Right lobe of liver (tissue), 6 donors: ENCODE results near the gene ZNF354C. TPM values are rescaled to one million over a fixed set of nuclear protein-coding genes. Genes with fewer than 3 reads are reported as not detected.

Experiments
- ATAC-seq, 4 donors: fragments of 200-7000 bp; cut with Tn5 transposase; one replicate each; pipeline ENCODE4 v1.9.1; 2020; ENCODE audit warnings: mild to moderate bottlenecking in 4 of 4, moderate library complexity in 4 of 4
- DNase-seq, 3 donors: peaks; one replicate each; pipeline ENCODE4 v3.0.0-alpha.2; 2020
- H3K27ac ChIP-seq, 3 donors: fragments of 200-600 bp; one replicate each; pipeline ENCODE4 v1.8.0; 2022
- H3K27me3 ChIP-seq, 2 donors: fragments of 200-600 bp; one replicate each; pipeline ENCODE4 v1.8.0; 2022
- H3K36me3 ChIP-seq, 4 donors: fragments of 200-600 bp; sonication (generic) in 1 of 4; one replicate each; pipeline versions ENCODE4 v1.5.1 to v1.8.0; 2017 to 2022; ENCODE audit warnings: control low read depth in 1 of 4
- H3K4me1 ChIP-seq, 4 donors: fragments of 200-600 bp; sonication (generic) in 1 of 4; one replicate each; pipeline versions ENCODE4 v1.5.1 to v1.8.0; 2017 to 2022; ENCODE audit warnings: control low read depth in 1 of 4
- H3K4me3 ChIP-seq, 3 donors: fragments of 200-600 bp; one replicate each; pipeline ENCODE4 v1.8.0; 2022
- H3K9me3 ChIP-seq, 4 donors: fragments of 200-600 bp; sonication (generic) in 1 of 4; one replicate each; pipeline versions ENCODE4 v1.5.1 to v1.8.0; 2017 to 2022; ENCODE audit warnings: control low read depth in 1 of 4
- CTCF ChIP-seq, 4 donors: fragments of 200-600 bp in 3 of 4; fragments of 450-650 bp in 1 of 4; IDR thresholded peaks; one replicate each; pipeline versions ENCODE4 v1.5.1 to v1.8.0; 2016 to 2022; ENCODE audit warnings: antibody characterized with exemption in 4 of 4, mild to moderate bottlenecking in 2 of 4
- POLR2A ChIP-seq: fragments of 450-650 bp; IDR thresholded peaks from one replicate; pipeline ENCODE4 v1.6.1; 2017; ENCODE audit warnings: antibody characterized with exemption, mild to moderate bottlenecking
- WGBS: methylation state at CpG from one replicate; pipeline ENCODE4 v1.1.6; 2018; ENCODE audit warnings: low coverage, low lambda C conversion rate; ENCODE audit not compliant: insufficient coverage; ENCODE audit errors: missing lambda C conversion rate; 5-methylcytosine and 5-hydroxymethylcytosine counted together
- intact Hi-C, 2 donors: fragments of 100-400 bp; cut with DNase I; formaldehyde crosslinking; loops; one replicate each; pipeline versions ENCODE4 v1.11.2 to v1.14.1; 2022
- total RNA-seq, 6 experiments: library from RNA; depleted of rRNA in 2 of 6; stranded (reverse); fragments of >200 nt in 2 of 6; fragmentation: NEBNext Ultra II Directional in 3 of 6; extraction: Animal tissue kit (Norgen Biotek cat#: 25700) in 3 of 6; gene quantifications; one replicate each; pipeline versions ENCODE4 v1.1.0 to v1.2.4, GENCODE V29; 2016 to 2023
- donor health status: DM: no; HTN: yes; CAD: no.
- donor health status: DM: no; HTN: no; CAD: no.
- donor health status: DM: no; HTN: no; CAD: no.
- donor health status: DM: no; HTN: yes; CAD: no.
- donor health status: DM: no; HTN: yes; CAD: no.

The ZNF354C gene
- total RNA-seq, 6 experiments from 2014 or later: 0.81 to 2.4 (median 1.4) TPM

- intact Hi-C loops: no loop called here
- Histone ChIP-seq H3K36me3 (no peaks in the 10 kb centered on the region), H3K27me3 (no peaks in the 10 kb centered on the region), H3K4me1 (no peaks in the 10 kb centered on the region), H3K9me3 (no peaks in the 10 kb centered on the region), H3K4me3 (no peak overlapping the region), H3K27ac (no peak overlapping the region)
- TF ChIP-seq POLR2A (no peak), CTCF (IDR thresholded peaks at IDR 0.05) (no peak)
- ATAC-seq (no peak), DNase-seq (no peak)
- 76% methylated on average over 8 of the region's 9 CpGs for WGBS
Measured at GRCh38 chr5:179051784-179052183, 8.4 kb upstream of the ZNF354C start.

GRCh38 chr5:179054036-179054785, 6.0 kb upstream of the ZNF354C start:
- DNase-seq: no peak
- WGBS: 41% methylated on average over 5 of the region's 15 CpGs
- no peak for ATAC-seq
- TF ChIP-seq POLR2A (no peak), CTCF (IDR thresholded peaks at IDR 0.05) (no peak)
- Histone ChIP-seq H3K27me3 (no peaks in the 10 kb centered on the region), H3K4me1 (no peaks in the 10 kb centered on the region), H3K9me3 (no peaks in the 10 kb centered on the region), H3K36me3 (no peaks in the 10 kb centered on the region), H3K4me3 (no peak overlapping the region), H3K27ac (no peak overlapping the region)
- intact Hi-C loops: no loop called here

GRCh38 chr5:179054876-179055275, 5.3 kb upstream of the ZNF354C start:
- H3K4me3 ChIP-seq: no peak overlapping the region
- no peaks in the 10 kb centered on the region for H3K27me3 ChIP-seq
- no peaks in the 10 kb centered on the region for H3K4me1 ChIP-seq
- no peaks in the 10 kb centered on the region for H3K36me3 ChIP-seq
- no peak overlapping the region for H3K27ac ChIP-seq
- no peak for ATAC-seq
- TF ChIP-seq POLR2A (no peak), CTCF (IDR thresholded peaks at IDR 0.05) (no peak)
- 70% methylated on average over 7 of the region's 10 CpGs for WGBS
- no peaks in the 10 kb centered on the region for H3K9me3 ChIP-seq
- DNase-seq: no peak
- intact Hi-C loops: no loop called here

- no peak for ATAC-seq
- Histone ChIP-seq H3K4me3 (no peak overlapping the region), H3K27me3 (no peaks in the 10 kb centered on the region), H3K36me3 (no peaks in the 10 kb centered on the region), H3K9me3 (no peaks in the 10 kb centered on the region), H3K27ac (no peak overlapping the region), H3K4me1 (no peaks in the 10 kb centered on the region)
- intact Hi-C loops: no loop called here
- 39% methylated on average over 3 of the region's 3 CpGs for WGBS
- no peak for DNase-seq
- TF ChIP-seq CTCF (IDR thresholded peaks at IDR 0.05): no peak
- no peak for TF ChIP-seq POLR2A
Measured at GRCh38 chr5:179055436-179055835, 4.7 kb upstream of the ZNF354C start.
